Glutamatergic neuron (in vitro differentiated cells): ENCODE measurements around the gene SLX9. TPM values are rescaled to one million over a fixed set of nuclear protein-coding genes. Genes with fewer than 3 reads are reported as not detected.

Experiments used
- DNase-seq: peaks from one replicate; pipeline ENCODE4 v3.0.0; 2022
- H3K27ac Mint-ChIP-seq: one replicate; pipeline ENCODE4 v1.8.0; 2020; ENCODE audit warnings: mild to moderate bottlenecking, mixed read lengths, inconsistent platforms; ENCODE audit not compliant: unreplicated experiment
- H3K27me3 Mint-ChIP-seq: one replicate; pipeline ENCODE4 v1.8.0; 2020; ENCODE audit warnings: mild to moderate bottlenecking, moderate library complexity, mixed read lengths, inconsistent platforms; ENCODE audit not compliant: unreplicated experiment
- H3K36me3 Mint-ChIP-seq: one replicate; pipeline ENCODE4 v1.8.0; 2020; ENCODE audit warnings: mild to moderate bottlenecking, mixed read lengths, inconsistent platforms; ENCODE audit not compliant: unreplicated experiment
- H3K4me1 Mint-ChIP-seq: one replicate; pipeline ENCODE4 v1.8.0; 2020; ENCODE audit warnings: mild to moderate bottlenecking, low read depth, mixed read lengths, inconsistent platforms; ENCODE audit not compliant: unreplicated experiment
- H3K4me3 Mint-ChIP-seq: one replicate; pipeline ENCODE4 v1.8.0; 2020; ENCODE audit warnings: mild to moderate bottlenecking, mixed read lengths, inconsistent platforms; ENCODE audit not compliant: unreplicated experiment
- H3K9me3 Mint-ChIP-seq: one replicate; pipeline ENCODE4 v1.8.0; 2020; ENCODE audit warnings: mild to moderate bottlenecking, moderate library complexity, mixed read lengths, inconsistent platforms; ENCODE audit not compliant: unreplicated experiment
- total RNA-seq: library from RNA; stranded (reverse); fragmentation: NEBNext Ultra II Directional; extraction: Animal tissue kit (Norgen Biotek cat#: 25700); gene quantifications from one replicate; pipeline ENCODE4 v1.2.1, GENCODE V29; 2021; ENCODE audit not compliant: unreplicated experiment
- TF ChIP-seq, protein P1 (sequence below): fragments of 200-600 bp; sonication (generic); IDR thresholded peaks from one replicate; pipeline ENCODE4 v1.5.0; 2021; ENCODE audit not compliant: partially characterized antibody, unreplicated experiment

The SLX9 gene
- total RNA-seq, 1 donor from 2014 or later: 30.7 TPM

DNA sequence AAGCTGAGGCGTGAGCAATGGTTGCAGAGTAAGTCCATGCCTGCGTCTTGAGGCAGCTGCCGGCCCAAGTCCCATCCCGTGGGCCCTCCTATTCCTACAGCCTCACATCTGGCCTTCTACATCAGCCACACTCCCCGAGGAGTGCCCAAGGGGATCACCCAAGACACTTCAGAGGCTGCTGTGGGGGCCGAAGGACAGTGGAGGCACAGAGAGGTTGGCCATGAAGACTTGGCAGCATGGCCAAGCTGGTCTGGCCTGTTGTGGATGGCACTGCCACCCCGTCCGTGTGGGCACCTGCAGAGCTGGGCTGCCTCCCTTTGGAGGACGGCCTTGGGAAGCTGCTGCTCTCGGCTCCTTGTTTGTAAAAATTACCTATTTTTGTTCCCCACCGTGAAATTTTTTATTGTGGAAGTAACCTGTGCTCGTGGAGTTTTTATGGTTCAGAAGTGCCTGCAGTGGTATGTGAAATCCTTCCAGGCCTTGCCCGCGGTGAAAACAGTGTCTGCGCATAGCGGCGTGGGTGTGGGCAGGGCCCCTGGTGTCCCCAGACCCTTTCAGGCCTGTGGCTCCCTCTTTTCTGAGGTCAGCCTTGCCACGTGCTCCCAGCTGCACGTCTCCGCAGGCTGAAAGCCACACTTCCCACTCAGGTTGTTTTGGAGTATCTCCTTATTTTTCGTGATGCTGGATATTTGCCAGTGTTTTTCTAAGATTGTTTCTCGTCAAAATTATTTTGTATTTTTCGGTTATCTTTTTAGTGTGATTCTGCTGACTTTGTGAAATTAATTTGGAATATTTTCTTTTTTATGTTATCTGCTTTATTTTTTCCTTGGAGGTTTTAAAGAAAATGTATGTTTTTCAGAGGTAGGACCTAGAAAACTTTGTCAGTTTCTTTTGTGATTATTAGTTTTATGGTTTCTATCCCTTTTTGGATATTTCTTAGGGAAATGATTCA is 20.6 kb downstream of the SLX9 start:
- Mint-ChIP-seq H3K4me1 (peaks cover 41% of the 10 kb centered on the region), H3K36me3 (no peaks in the 10 kb centered on the region), H3K27me3 (peaks cover 3% of the 10 kb centered on the region), H3K4me3 (peak overlapping the region; percentile 42), H3K9me3 (peaks cover 9% of the 10 kb centered on the region), H3K27ac (no peak overlapping the region)
- TF ChIP-seq, protein P1, sequence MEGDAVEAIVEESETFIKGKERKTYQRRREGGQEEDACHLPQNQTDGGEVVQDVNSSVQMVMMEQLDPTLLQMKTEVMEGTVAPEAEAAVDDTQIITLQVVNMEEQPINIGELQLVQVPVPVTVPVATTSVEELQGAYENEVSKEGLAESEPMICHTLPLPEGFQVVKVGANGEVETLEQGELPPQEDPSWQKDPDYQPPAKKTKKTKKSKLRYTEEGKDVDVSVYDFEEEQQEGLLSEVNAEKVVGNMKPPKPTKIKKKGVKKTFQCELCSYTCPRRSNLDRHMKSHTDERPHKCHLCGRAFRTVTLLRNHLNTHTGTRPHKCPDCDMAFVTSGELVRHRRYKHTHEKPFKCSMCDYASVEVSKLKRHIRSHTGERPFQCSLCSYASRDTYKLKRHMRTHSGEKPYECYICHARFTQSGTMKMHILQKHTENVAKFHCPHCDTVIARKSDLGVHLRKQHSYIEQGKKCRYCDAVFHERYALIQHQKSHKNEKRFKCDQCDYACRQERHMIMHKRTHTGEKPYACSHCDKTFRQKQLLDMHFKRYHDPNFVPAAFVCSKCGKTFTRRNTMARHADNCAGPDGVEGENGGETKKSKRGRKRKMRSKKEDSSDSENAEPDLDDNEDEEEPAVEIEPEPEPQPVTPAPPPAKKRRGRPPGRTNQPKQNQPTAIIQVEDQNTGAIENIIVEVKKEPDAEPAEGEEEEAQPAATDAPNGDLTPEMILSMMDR: no peak
- DNase-seq: no peak

DNA sequence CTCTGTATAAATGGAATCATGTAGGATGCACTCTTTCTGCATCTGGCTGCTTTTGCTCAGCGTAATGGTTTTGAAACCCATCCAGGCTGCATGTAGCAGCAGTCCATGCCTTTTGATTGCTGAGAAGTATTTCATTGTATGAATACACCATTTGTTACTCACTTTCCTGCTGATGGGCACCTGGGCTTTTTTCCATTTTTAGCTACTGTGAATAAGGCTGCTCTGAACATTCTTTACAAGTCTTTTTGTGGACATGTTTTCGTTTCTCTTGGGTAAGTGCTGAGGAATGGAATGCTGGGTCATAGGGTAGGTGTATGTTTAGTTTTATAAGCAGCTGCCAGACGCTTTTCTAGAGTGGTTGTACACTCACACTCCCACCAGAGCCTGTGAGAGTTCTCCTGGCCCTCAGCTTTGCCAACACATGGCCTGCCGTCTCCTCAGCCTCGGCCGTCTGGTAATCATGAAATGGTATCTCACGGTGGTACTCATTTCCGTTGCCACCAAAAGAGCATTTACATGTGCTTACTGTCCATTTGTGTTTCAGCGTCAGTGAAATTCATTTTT is 22.7 kb downstream of the SLX9 start:
- Mint-ChIP-seq H3K27ac (peak overlapping the region; percentile 48), H3K36me3 (no peaks in the 10 kb centered on the region), H3K4me1 (peaks cover 37% of the 10 kb centered on the region), H3K9me3 (peaks cover 6% of the 10 kb centered on the region), H3K4me3 (no peak overlapping the region), H3K27me3 (peaks cover 4% of the 10 kb centered on the region)
- TF ChIP-seq, protein P1: no peak
- no peak for DNase-seq

DNA sequence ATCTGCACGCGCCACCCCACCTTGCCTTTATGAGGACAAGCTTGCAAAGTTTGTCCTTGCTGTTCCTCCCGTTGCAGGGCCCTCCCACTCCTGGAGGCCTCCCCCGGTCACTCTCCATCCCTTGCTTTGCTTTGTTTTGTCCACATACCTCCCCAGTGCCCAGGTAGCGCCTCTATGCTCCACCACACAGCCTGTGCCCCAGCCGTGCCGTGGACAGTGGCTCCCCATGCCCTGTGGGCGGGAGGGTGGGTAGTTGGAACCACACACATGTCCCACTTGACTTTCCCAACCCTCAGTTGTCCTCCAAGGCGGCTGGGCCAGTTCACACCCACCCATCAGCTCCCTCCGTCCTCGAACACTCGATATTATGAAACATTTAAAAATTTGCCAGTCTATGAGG is 24.6 kb downstream of the SLX9 start:
- H3K9me3 Mint-ChIP-seq: peaks cover 2% of the 10 kb centered on the region
- peak overlapping the region; percentile 39 for H3K4me3 Mint-ChIP-seq
- H3K27me3 Mint-ChIP-seq: peaks cover 6% of the 10 kb centered on the region
- H3K4me1 Mint-ChIP-seq: peaks cover 32% of the 10 kb centered on the region
- no peak for DNase-seq
- peak overlapping the region; percentile 88 for H3K27ac Mint-ChIP-seq
- TF ChIP-seq, protein P1: no peak
- H3K36me3 Mint-ChIP-seq: no peaks in the 10 kb centered on the region

DNA sequence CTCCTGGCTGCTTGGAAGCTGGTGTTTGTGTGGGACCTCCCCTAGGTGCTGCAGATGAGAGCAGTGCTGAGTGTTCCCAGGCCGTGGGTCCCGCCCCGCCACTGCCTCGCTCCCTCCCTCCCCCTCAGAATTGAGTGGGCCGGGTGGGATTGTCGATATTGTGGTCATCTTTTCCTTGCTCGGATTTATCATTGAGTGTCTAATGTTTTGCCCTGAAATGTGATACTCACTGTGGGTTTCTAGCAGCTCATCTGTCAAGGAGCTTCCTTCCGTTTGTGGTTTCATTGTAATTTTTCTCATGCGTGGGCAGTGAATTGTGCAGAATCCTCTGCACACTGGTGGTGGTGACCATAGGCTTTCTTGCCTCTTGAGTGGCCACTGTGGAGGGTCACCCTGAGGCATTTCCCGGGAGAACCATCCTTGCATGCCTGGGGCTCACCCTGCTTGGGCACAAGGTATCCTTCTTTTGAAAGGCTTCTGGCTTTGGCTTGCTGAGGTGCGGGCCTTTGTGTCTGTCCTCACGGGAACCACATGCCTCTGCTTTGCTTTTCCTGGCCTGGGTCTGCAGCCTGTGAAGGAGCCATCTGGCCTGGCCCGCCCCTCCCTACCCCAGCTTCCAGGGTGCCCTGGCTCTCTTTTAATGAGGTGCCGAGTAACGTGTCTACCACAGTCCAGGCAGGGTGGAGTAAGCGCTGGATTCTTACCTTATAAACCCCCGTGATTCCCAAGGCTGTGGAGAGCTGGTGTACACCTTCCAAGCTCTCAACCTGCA is 25.6 kb downstream of the SLX9 start:
- peak; percentile 43 for DNase-seq
- peak overlapping the region; percentile 39 for H3K4me3 Mint-ChIP-seq
- H3K27ac Mint-ChIP-seq: peak overlapping the region; percentile 88

More for the DNA sequence above, 25.6 kb downstream of the SLX9 start:
- Mint-ChIP-seq H3K27me3 (peaks cover 15% of the 10 kb centered on the region), H3K4me1 (peaks cover 43% of the 10 kb centered on the region), H3K36me3 (no peaks in the 10 kb centered on the region), H3K9me3 (peaks cover 2% of the 10 kb centered on the region)
- TF ChIP-seq, protein P1: no peak
